HEK293 (cell line): ENCODE measurements around the gene CPEB3.

Experiments used
- CTCF ChIP-seq: fragments of 450-650 bp; formaldehyde crosslinking; IDR thresholded peaks from 2 replicates; pipeline ENCODE4 v1.5.1; 2016; ENCODE audit warnings: missing biosample characterization, missing genetic modification characterization
- REPIN1 ChIP-seq: fragments of 450-650 bp; formaldehyde crosslinking; IDR thresholded peaks from 2 replicates; pipeline ENCODE4 v1.5.1; 2017; ENCODE audit warnings: missing biosample characterization, missing genetic modification characterization, low read depth
- SALL2 ChIP-seq: fragments of 450-650 bp; formaldehyde crosslinking; IDR thresholded peaks from 2 replicates; pipeline ENCODE4 v1.5.0; 2017; ENCODE audit warnings: missing biosample characterization, mild to moderate bottlenecking, missing genetic modification characterization, borderline replicate concordance
- YY2 ChIP-seq: fragments of 450-650 bp; formaldehyde crosslinking; IDR thresholded peaks from 2 replicates; pipeline ENCODE4 v1.5.1; 2016; ENCODE audit warnings: missing biosample characterization, missing genetic modification characterization
- ZBTB11 ChIP-seq: fragments of 450-650 bp; formaldehyde crosslinking; conservative IDR thresholded peaks from 2 replicates; pipeline ENCODE4 v1.5.1; 2016; ENCODE audit warnings: low read depth, missing biosample characterization, missing genetic modification characterization
- ZNF23 ChIP-seq: fragments of 450-650 bp; formaldehyde crosslinking; IDR thresholded peaks from 2 replicates; pipeline ENCODE4 v1.5.1; 2016; ENCODE audit warnings: missing biosample characterization, missing genetic modification characterization, borderline replicate concordance
- ZNF654 ChIP-seq: fragments of 450-650 bp; formaldehyde crosslinking; IDR thresholded peaks from 2 replicates; pipeline ENCODE4 v1.5.1; 2016; ENCODE audit warnings: low read depth, missing biosample characterization, missing genetic modification characterization
- TF ChIP-seq, protein P1 (sequence below): fragments of 450-650 bp; formaldehyde crosslinking; IDR thresholded peaks from 2 replicates; pipeline ENCODE4 v1.5.1; 2016; ENCODE audit warnings: missing biosample characterization, missing genetic modification characterization, low read depth

DNA sequence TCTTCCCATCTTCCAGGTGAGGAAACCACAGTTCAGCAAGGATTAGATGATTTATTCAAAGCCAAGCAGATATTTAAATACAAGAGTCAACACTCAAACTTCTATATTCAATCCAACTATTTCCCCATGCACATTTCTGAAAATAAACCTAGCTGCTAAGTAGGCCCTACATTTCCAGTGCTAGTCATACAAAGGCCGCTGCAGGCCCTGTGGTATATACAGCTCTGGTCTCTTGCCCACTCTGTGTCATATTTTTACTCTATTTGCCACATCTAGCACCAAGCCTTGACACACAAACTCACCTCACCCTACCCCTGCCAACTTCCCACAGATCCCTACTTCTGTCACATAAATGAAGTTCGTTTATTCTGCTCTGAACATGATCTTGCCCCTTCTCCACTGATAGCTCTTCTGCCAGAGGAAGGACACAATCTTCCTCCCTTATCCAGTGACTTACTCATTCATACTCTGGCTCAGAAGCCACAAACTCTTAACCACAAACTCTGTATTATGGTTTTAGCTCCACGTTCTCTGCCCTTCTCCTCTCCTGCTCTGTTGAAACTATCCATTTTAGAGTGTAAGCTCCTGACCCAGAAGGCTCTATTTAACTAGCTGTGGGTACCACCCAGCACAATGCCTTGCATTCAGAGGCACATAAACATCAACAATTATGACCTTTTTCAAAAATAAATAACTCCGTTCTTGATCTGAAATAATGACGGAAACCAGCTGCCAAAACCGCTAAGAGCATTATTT lies 180.7 kb downstream of the CPEB3 start:
- TF ChIP-seq CTCF (no peak), YY2 (tag by site-specific recombination) (no peak), ZBTB11 (tag by site-specific recombination) (no peak), ZNF23 (no peak), ZNF654 (no peak), REPIN1 (no peak), SALL2 (no peak)
- TF ChIP-seq, protein P1, sequence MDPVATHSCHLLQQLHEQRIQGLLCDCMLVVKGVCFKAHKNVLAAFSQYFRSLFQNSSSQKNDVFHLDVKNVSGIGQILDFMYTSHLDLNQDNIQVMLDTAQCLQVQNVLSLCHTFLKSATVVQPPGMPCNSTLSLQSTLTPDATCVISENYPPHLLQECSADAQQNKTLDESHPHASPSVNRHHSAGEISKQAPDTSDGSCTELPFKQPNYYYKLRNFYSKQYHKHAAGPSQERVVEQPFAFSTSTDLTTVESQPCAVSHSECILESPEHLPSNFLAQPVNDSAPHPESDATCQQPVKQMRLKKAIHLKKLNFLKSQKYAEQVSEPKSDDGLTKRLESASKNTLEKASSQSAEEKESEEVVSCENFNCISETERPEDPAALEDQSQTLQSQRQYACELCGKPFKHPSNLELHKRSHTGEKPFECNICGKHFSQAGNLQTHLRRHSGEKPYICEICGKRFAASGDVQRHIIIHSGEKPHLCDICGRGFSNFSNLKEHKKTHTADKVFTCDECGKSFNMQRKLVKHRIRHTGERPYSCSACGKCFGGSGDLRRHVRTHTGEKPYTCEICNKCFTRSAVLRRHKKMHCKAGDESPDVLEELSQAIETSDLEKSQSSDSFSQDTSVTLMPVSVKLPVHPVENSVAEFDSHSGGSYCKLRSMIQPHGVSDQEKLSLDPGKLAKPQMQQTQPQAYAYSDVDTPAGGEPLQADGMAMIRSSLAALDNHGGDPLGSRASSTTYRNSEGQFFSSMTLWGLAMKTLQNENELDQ, result no peak
